Neural cell (in vitro differentiated cells): ENCODE data around the gene TDRD10. TPM values are rescaled to one million over a fixed set of nuclear protein-coding genes. Genes with fewer than 3 reads are reported as not detected.

Experiments
- H2AFZ ChIP-seq: fragments of 200-600, 300-800 bp; sonication (generic), shearing (Covaris generic); 2 replicates; pipeline ENCODE4 v1.6.0; 2014; ENCODE audit warnings: low read depth, mild to moderate bottlenecking, antibody characterized with exemption, low read length, moderate library complexity
- H3F3A ChIP-seq: fragments of 200-600 bp; shearing (Covaris generic); 2 replicates; pipeline ENCODE4 v1.6.1; 2016; ENCODE audit warnings: mild to moderate bottlenecking, moderate library complexity, mixed read lengths, antibody characterized with exemption, low read length; ENCODE audit not compliant: insufficient read depth, poor library complexity, severe bottlenecking
- H3K27ac ChIP-seq: fragments of 200-600, 300-800 bp; sonication (generic), shearing (Covaris generic); 2 replicates; pipeline ENCODE4 v1.5.1; 2014; ENCODE audit warnings: mild to moderate bottlenecking, low read length, moderate library complexity
- H3K27me3 ChIP-seq: fragments of 300-800, 200-600 bp; sonication (generic), shearing (Covaris generic); 2 replicates; pipeline ENCODE4 v1.6.0; 2014; ENCODE audit warnings: mild to moderate bottlenecking, low read depth, low read length, moderate library complexity; ENCODE audit not compliant: insufficient read depth
- H3K36me3 ChIP-seq: fragments of 300-800, 200-600 bp; sonication (generic), shearing (Covaris generic); 2 replicates; pipeline ENCODE4 v1.5.1; 2014; ENCODE audit warnings: mild to moderate bottlenecking, antibody characterized with exemption, low read length, moderate library complexity; ENCODE audit not compliant: insufficient read depth
- H3K4me2 ChIP-seq: fragments of 300-800, 200-600 bp; sonication (generic), shearing (Covaris generic); 2 replicates; pipeline ENCODE4 v1.6.0; 2014; ENCODE audit warnings: mild to moderate bottlenecking, low read length
- H3K4me3 ChIP-seq: fragments of 300-800, 200-600 bp; sonication (generic), shearing (Covaris generic); 2 replicates; pipeline ENCODE4 v1.5.1; 2014; ENCODE audit warnings: mild to moderate bottlenecking, low read length, moderate library complexity
- H3K79me2 ChIP-seq: fragments of 200-600 bp; shearing (Covaris generic); replicated peaks from 2 replicates; pipeline ENCODE4 v1.6.0; 2014; ENCODE audit warnings: mild to moderate bottlenecking, low read length, moderate library complexity; ENCODE audit not compliant: insufficient read depth
- H3K9ac ChIP-seq: fragments of 300-800, 200-600 bp; sonication (generic), shearing (Covaris generic); 2 replicates; pipeline ENCODE4 v1.6.1; 2016; ENCODE audit warnings: mild to moderate bottlenecking, low read length, mixed read lengths
- H3K9me2 ChIP-seq: fragments of 200-600 bp; shearing (Covaris generic); 2 replicates; pipeline ENCODE4 v1.6.1; 2016; ENCODE audit warnings: mild to moderate bottlenecking, low read length, mixed read lengths; ENCODE audit not compliant: insufficient read depth
- H3K9me3 ChIP-seq: fragments of 200-600, 300-800 bp; sonication (generic), shearing (Covaris generic); 2 replicates; pipeline ENCODE4 v1.6.1; 2016; ENCODE audit warnings: mild to moderate bottlenecking, mixed run types, low read length, moderate library complexity, mixed read lengths
- H4K20me1 ChIP-seq: fragments of 200-600 bp; shearing (Covaris generic); 2 replicates; pipeline ENCODE4 v1.6.1; 2016; ENCODE audit warnings: mild to moderate bottlenecking, mixed run types; ENCODE audit not compliant: insufficient read depth
- CTCF ChIP-seq: fragments of 450-650 bp; IDR thresholded peaks from 2 replicates; pipeline ENCODE4 v1.5.1; 2014; ENCODE audit warnings: antibody characterized with exemption, mild to moderate bottlenecking, moderate library complexity; ENCODE audit not compliant: poor library complexity, severe bottlenecking
- EP300 ChIP-seq: fragments of 450-650 bp; conservative IDR thresholded peaks from 2 replicates; pipeline ENCODE4 v1.6.1; 2014; ENCODE audit warnings: antibody characterized with exemption, mild to moderate bottlenecking, moderate library complexity; ENCODE audit not compliant: poor library complexity, severe bottlenecking
- EZH2 ChIP-seq: fragments of 200-600, 300-800 bp; shearing (Covaris generic), sonication (generic); IDR thresholded peaks from 2 replicates; pipeline ENCODE4 v1.6.1; 2014; ENCODE audit warnings: antibody characterized with exemption, low read length, borderline replicate concordance, mild to moderate bottlenecking; ENCODE audit not compliant: insufficient read depth, poor library complexity, severe bottlenecking
- MXI1 ChIP-seq: fragments of 450-650 bp; conservative IDR thresholded peaks from 2 replicates; pipeline ENCODE4 v1.6.1; 2014; ENCODE audit warnings: antibody characterized with exemption, mild to moderate bottlenecking; ENCODE audit not compliant: poor library complexity, severe bottlenecking
- POLR2AphosphoS5 ChIP-seq: IDR thresholded peaks from 2 replicates; pipeline ENCODE4 v1.6.1; 2012
- RAD21 ChIP-seq: fragments of 450-650 bp; conservative IDR thresholded peaks from 2 replicates; pipeline ENCODE4 v1.6.1; 2014; ENCODE audit warnings: antibody characterized with exemption, mild to moderate bottlenecking, moderate library complexity
- REST ChIP-seq: IDR thresholded peaks from 2 replicates; pipeline ENCODE4 v1.6.1; 2012; ENCODE audit warnings: borderline replicate concordance
- SMC3 ChIP-seq: fragments of 450-650 bp; conservative IDR thresholded peaks from 2 replicates; pipeline ENCODE4 v1.6.1; 2014; ENCODE audit warnings: antibody characterized with exemption, mild to moderate bottlenecking, moderate library complexity; ENCODE audit not compliant: poor library complexity
- TAF1 ChIP-seq: IDR thresholded peaks from 2 replicates; pipeline ENCODE4 v1.6.1; 2012; ENCODE audit warnings: low read depth
- polyA plus RNA-seq: library from polyadenylated mRNA; depleted of rRNA; stranded (reverse); fragments of >200 nt; gene quantifications from 2 replicates; pipeline ENCODE4 v1.2.3, GENCODE V29; 2014

Gene TDRD10
- polyA plus RNA-seq, 1 donor from 2014 or later: not detected

GRCh38 chr1:154463512-154463990 lies 38.5 kb upstream of the TDRD10 start:
- H3F3A ChIP-seq: no peaks in the 10 kb centered on the region
- H3K36me3 ChIP-seq: no peaks in the 10 kb centered on the region
- no peaks in the 10 kb centered on the region for H4K20me1 ChIP-seq
- H3K27ac ChIP-seq: no peak overlapping the region
- no peaks in the 10 kb centered on the region for H3K79me2 ChIP-seq
- no peak overlapping the region for H3K4me3 ChIP-seq
- no peak overlapping the region for H3K9ac ChIP-seq
- TF ChIP-seq MXI1: no peak
- no peak for TF ChIP-seq REST
- TF ChIP-seq CTCF: no peak
- no peak for TF ChIP-seq EZH2
- no peak for TF ChIP-seq EP300
- no peak for TF ChIP-seq TAF1
- no peak for TF ChIP-seq POLR2AphosphoS5
- TF ChIP-seq RAD21: no peak
- no peak for TF ChIP-seq SMC3
- no peak overlapping the region for H2AFZ ChIP-seq
- H3K27me3 ChIP-seq: no peaks in the 10 kb centered on the region
- H3K9me3 ChIP-seq: no peaks in the 10 kb centered on the region
- H3K4me2 ChIP-seq: no peak overlapping the region
- no peaks in the 10 kb centered on the region for H3K9me2 ChIP-seq

- TF ChIP-seq POLR2AphosphoS5 (no peak), EP300 (no peak), REST (no peak), CTCF (no peak), TAF1 (no peak), SMC3 (no peak), MXI1 (no peak), EZH2 (no peak), RAD21 (no peak)
- H3K27ac ChIP-seq: no peak overlapping the region
- no peaks in the 10 kb centered on the region for H3K9me2 ChIP-seq
- no peaks in the 10 kb centered on the region for H3K9me3 ChIP-seq
- no peaks in the 10 kb centered on the region for H3K36me3 ChIP-seq
- H3F3A ChIP-seq: no peaks in the 10 kb centered on the region
- H3K4me2 ChIP-seq: no peak overlapping the region
- H4K20me1 ChIP-seq: no peaks in the 10 kb centered on the region
- H3K9ac ChIP-seq: no peak overlapping the region
- no peak overlapping the region for H2AFZ ChIP-seq
- H3K27me3 ChIP-seq: no peaks in the 10 kb centered on the region
- H3K4me3 ChIP-seq: no peak overlapping the region
- H3K79me2 ChIP-seq: no peaks in the 10 kb centered on the region
These were observed 36.3 kb upstream of the TDRD10 start for GRCh38 chr1:154465621-154466195.
